GM13976 (cell line): ENCODE data around the gene MAGI3.

Experiments
- DNase-seq: peaks from one replicate; pipeline ENCODE4 v3.0.0; 2012; ENCODE audit warnings: low spot score
- CTCF ChIP-seq: IDR thresholded peaks from 2 replicates; pipeline ENCODE4 v1.5.1; 2012; ENCODE audit warnings: borderline replicate concordance, mild to moderate bottlenecking; ENCODE audit not compliant: insufficient read depth; ENCODE audit errors: extremely low read depth, missing control alignments, control extremely low read depth
- in situ Hi-C: fragments of 300-500 bp; cut with MboI; formaldehyde crosslinking; loops from one replicate; pipeline ENCODE4 v1.12.0; 2022; ENCODE audit warnings: low sequenced_read_pairs, mixed read lengths, inconsistent platforms; ENCODE audit not compliant: unreplicated experiment

Gene MAGI3

GRCh38 chr1:113429461-113430153, 39.3 kb downstream of the MAGI3 start:
- DNase-seq, result no peak
- in situ Hi-C loops, result no loop called here
- no peak for TF ChIP-seq CTCF

GRCh38 chr1:113433184-113433583, 42.9 kb downstream of the MAGI3 start:
- DNase-seq, result no peak
- TF ChIP-seq CTCF, result no peak
- in situ Hi-C loops, result no loop called here

- no peak for DNase-seq
- TF ChIP-seq CTCF, result no peak
- in situ Hi-C loops, result no loop called here
These were observed 44.0 kb downstream of the MAGI3 start for GRCh38 chr1:113434081-113434873.

GRCh38 chr1:113434874-113435175, 44.5 kb downstream of the MAGI3 start:
- no peak for TF ChIP-seq CTCF
- no peak for DNase-seq
- in situ Hi-C loops, result no loop called here

- no peak for TF ChIP-seq CTCF
- in situ Hi-C loops, result no loop called here
- no peak for DNase-seq
These were observed 47.4 kb downstream of the MAGI3 start for GRCh38 chr1:113437554-113438341.

GRCh38 chr1:113438505-113439276, 48.4 kb downstream of the MAGI3 start:
- in situ Hi-C loops, result no loop called here
- TF ChIP-seq CTCF, result no peak
- no peak for DNase-seq
